Transverse colon (tissue), 4 donors: ENCODE measurements around the gene MKLN1. TPM values are rescaled to one million over a fixed set of nuclear protein-coding genes. Genes with fewer than 3 reads are reported as not detected.

Source experiments
- DNase-seq: peaks from one replicate; pipeline ENCODE4 v3.0.0-alpha.2; 2019
- H3K27ac ChIP-seq, 4 donors: fragments of 200-600 bp; sonication (generic); 2 replicates each; pipeline ENCODE4 v1.5.1; 2016 to 2018; ENCODE audit warnings: inconsistent platforms in 4 of 4
- H3K27me3 ChIP-seq: fragments of 200-600 bp; sonication (generic); 2 replicates; pipeline ENCODE4 v1.5.1; 2017; ENCODE audit warnings: inconsistent platforms
- H3K36me3 ChIP-seq, 4 donors: fragments of 200-600 bp; sonication (generic); 2 replicates each; pipeline ENCODE4 v1.5.1; 2017 to 2019; ENCODE audit warnings: inconsistent platforms in 4 of 4
- H3K4me1 ChIP-seq, 4 donors: fragments of 200-600 bp; sonication (generic); 2 replicates each; pipeline ENCODE4 v1.5.1; 2017 to 2020; ENCODE audit warnings: inconsistent platforms in 4 of 4
- H3K4me3 ChIP-seq, 4 donors: fragments of 200-600 bp; sonication (generic); 1 replicate in 1 of 4; 2 replicates in 3 of 4; pipeline versions ENCODE4 v1.5.1 to v1.6.1; 2017 to 2019; ENCODE audit warnings: inconsistent platforms in 4 of 4
- H3K9me3 ChIP-seq, 2 donors: fragments of 200-600 bp; sonication (generic); 2 replicates each; pipeline ENCODE4 v1.5.1; 2017 to 2019; ENCODE audit warnings: inconsistent platforms in 2 of 2
- EP300 ChIP-seq: sonication (generic); formaldehyde crosslinking; IDR thresholded peaks from one replicate; pipeline ENCODE4 v1.6.1; 2017; ENCODE audit warnings: antibody characterized with exemption, low read depth
- POLR2A ChIP-seq: fragments of 450-650 bp; IDR thresholded peaks from one replicate; pipeline ENCODE4 v1.6.1; 2016; ENCODE audit warnings: antibody characterized with exemption, mild to moderate bottlenecking, moderate library complexity
- POLR2AphosphoS5 ChIP-seq, 3 donors: sonication (generic); formaldehyde crosslinking; IDR thresholded peaks; one replicate each; pipeline ENCODE4 v1.6.1; 2016; ENCODE audit warnings: antibody characterized with exemption in 3 of 3
- WGBS, 2 donors: methylation state at CpG; one replicate each; pipeline ENCODE4 v1.1.5; 2018; ENCODE audit warnings: low coverage in 1 of 2; 5-methylcytosine and 5-hydroxymethylcytosine counted together
- in situ Hi-C, 4 donors: fragments of 200-750 bp; cut with MboI; loops; one replicate each; pipeline versions ENCODE4 v1.15.0 to v1.15.1; 2017; ENCODE audit warnings: low sequenced_read_pairs in 3 of 4, low pct_ligation_motif_present in 1 of 4, low pct_unique_long_range_greater_than_20kb in 1 of 4
- intact Hi-C: fragments of 100-400 bp; cut with DNase I; formaldehyde crosslinking; loops from one replicate; pipeline ENCODE4 v1.15.1; 2023; ENCODE audit warnings: low total_unique reads
- total RNA-seq, 4 donors: library from RNA; depleted of rRNA; stranded (reverse); fragments of >200 nt; gene quantifications; one replicate each; pipeline ENCODE4 v1.1.0, GENCODE V29; 2016
- TF ChIP-seq, protein P1 (sequence below), 5 experiments: fragments of 200-600 bp in 3 of 5; fragments of 450-650 bp in 2 of 5; sonication (generic) in 3 of 5; IDR thresholded peaks; 1 replicate in 2 of 5; 2 replicates in 3 of 5; pipeline ENCODE4 v1.5.1; 2016 to 2017; ENCODE audit warnings: antibody characterized with exemption in 5 of 5, inconsistent platforms in 3 of 5, mild to moderate bottlenecking in 2 of 5, moderate library complexity in 1 of 5

Gene MKLN1
- total RNA-seq, 4 donors from 2014 or later = 30.7 to 87.0 (median 48.6) TPM

- 48 to 59% methylated on average over 3 of the region's 3 CpGs for WGBS, 2 donors
- H3K4me1 ChIP-seq = peaks cover 0 to 4% (median 0%) of the 10 kb centered on the region in 4 donors
- no peaks in the 10 kb centered on the region for H3K9me3 ChIP-seq
- TF ChIP-seq POLR2A = no peak
- no peak for TF ChIP-seq POLR2AphosphoS5 (IDR thresholded peaks at IDR 0.05)
- TF ChIP-seq, protein P1, sequence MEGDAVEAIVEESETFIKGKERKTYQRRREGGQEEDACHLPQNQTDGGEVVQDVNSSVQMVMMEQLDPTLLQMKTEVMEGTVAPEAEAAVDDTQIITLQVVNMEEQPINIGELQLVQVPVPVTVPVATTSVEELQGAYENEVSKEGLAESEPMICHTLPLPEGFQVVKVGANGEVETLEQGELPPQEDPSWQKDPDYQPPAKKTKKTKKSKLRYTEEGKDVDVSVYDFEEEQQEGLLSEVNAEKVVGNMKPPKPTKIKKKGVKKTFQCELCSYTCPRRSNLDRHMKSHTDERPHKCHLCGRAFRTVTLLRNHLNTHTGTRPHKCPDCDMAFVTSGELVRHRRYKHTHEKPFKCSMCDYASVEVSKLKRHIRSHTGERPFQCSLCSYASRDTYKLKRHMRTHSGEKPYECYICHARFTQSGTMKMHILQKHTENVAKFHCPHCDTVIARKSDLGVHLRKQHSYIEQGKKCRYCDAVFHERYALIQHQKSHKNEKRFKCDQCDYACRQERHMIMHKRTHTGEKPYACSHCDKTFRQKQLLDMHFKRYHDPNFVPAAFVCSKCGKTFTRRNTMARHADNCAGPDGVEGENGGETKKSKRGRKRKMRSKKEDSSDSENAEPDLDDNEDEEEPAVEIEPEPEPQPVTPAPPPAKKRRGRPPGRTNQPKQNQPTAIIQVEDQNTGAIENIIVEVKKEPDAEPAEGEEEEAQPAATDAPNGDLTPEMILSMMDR (IDR thresholded peaks at IDR 0.05) = no peak
- H3K27me3 ChIP-seq = no peaks in the 10 kb centered on the region
- no peak overlapping the region for H3K27ac ChIP-seq
- H3K4me3 ChIP-seq = no peak overlapping the region
- in situ Hi-C loops = loop anchor here in 1 of 4 donors (25.0 kb wide), 1 partner anchor 569 kb away; no protein-coding TSS in a partner anchor
- peak; percentile 10 for DNase-seq
- intact Hi-C loops = no loop called here
- H3K36me3 ChIP-seq = peaks cover 0 to 14% (median 0%) of the 10 kb centered on the region in 4 donors
Measured at GRCh38 chr7:131431289-131431688, 103.6 kb downstream of the MKLN1 start.

- Histone ChIP-seq H3K4me1 (peaks cover 0 to 4% (median 0%) of the 10 kb centered on the region in 4 donors), H3K27ac (no peak overlapping the region), H3K27me3 (no peaks in the 10 kb centered on the region), H3K9me3 (no peaks in the 10 kb centered on the region), H3K4me3 (no peak overlapping the region), H3K36me3 (peaks cover 0 to 14% (median 0%) of the 10 kb centered on the region in 4 donors)
- 67 to 76% methylated on average over 3 of the region's 3 CpGs for WGBS, 2 donors
- in situ Hi-C loops (loop anchor here in 1 of 4 donors (25.0 kb wide), 1 partner anchor 569 kb away; no protein-coding TSS in a partner anchor), intact Hi-C loops (no loop called here)
- TF ChIP-seq EP300 = no peak
- no peak for DNase-seq
Measured at GRCh38 chr7:131431756-131432155, 104.1 kb downstream of the MKLN1 start.

- intact Hi-C loops (no loop called here), in situ Hi-C loops (loop anchor here in 1 of 4 donors (25.0 kb wide), 1 partner anchor 574 kb away; no protein-coding TSS in a partner anchor)
- H3K4me1 ChIP-seq = peaks cover 0 to 4% (median 0%) of the 10 kb centered on the region in 4 donors
- DNase-seq = no peak
- no peak overlapping the region for H3K27ac ChIP-seq
- TF ChIP-seq POLR2AphosphoS5 (IDR thresholded peaks at IDR 0.05) (no peak), POLR2A (no peak), EP300 (no peak)
- TF ChIP-seq, protein P1 (IDR thresholded peaks at IDR 0.05) = no peak
- no peaks in the 10 kb centered on the region for H3K9me3 ChIP-seq
- whole genome bisulfite sequencing, 2 donors = 67 to 76% methylated on average over 3 of the region's 3 CpGs
- H3K27me3 ChIP-seq = no peaks in the 10 kb centered on the region
- H3K36me3 ChIP-seq = peaks cover 0 to 18% (median 0%) of the 10 kb centered on the region in 4 donors
- no peak overlapping the region for H3K4me3 ChIP-seq
Measured at GRCh38 chr7:131436384-131436783, 108.7 kb downstream of the MKLN1 start.

GRCh38 chr7:131438969-131439368, 111.3 kb downstream of the MKLN1 start:
- no peak for TF ChIP-seq POLR2A
- TF ChIP-seq POLR2AphosphoS5 (IDR thresholded peaks at IDR 0.05) = no peak
- TF ChIP-seq, protein P1 (IDR thresholded peaks at IDR 0.05) = no peak
- no peak for TF ChIP-seq EP300
- H3K4me1 ChIP-seq = peaks cover 0 to 4% (median 0%) of the 10 kb centered on the region in 4 donors
- H3K9me3 ChIP-seq = no peaks in the 10 kb centered on the region
- H3K27ac ChIP-seq = no peak overlapping the region
- H3K4me3 ChIP-seq = no peak overlapping the region
- 93 to 96% methylated on average over 2 of the region's 2 CpGs for WGBS, 2 donors
- H3K27me3 ChIP-seq = no peaks in the 10 kb centered on the region
- H3K36me3 ChIP-seq = peaks cover 0 to 27% (median 0%) of the 10 kb centered on the region in 4 donors
- in situ Hi-C loops = loop anchor here in 1 of 4 donors (25.0 kb wide), 1 partner anchor 577 kb away; no protein-coding TSS in a partner anchor
- no peak for DNase-seq
- intact Hi-C loops = no loop called here

DNA sequence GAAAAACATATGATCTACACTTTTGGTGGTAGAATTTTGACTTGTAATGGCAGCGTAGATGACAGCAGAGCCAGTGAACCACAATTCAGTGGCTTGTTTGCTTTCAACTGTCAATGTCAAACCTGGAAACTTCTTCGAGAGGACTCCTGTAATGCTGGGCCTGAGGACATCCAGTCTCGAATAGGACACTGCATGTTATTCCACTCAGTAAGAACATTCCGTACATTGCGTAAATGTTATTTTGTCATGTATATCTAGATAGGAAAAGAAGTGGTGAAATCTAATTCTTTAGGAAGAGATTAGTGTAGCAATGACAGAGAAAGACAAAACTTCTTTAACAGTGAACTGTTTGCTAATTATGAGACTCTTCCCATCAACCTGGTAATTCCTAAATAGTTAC, 115.8 kb downstream of the MKLN1 start:
- Histone ChIP-seq H3K9me3 (no peaks in the 10 kb centered on the region), H3K4me1 (no peaks in the 10 kb centered on the region), H3K27me3 (no peaks in the 10 kb centered on the region), H3K36me3 (peaks cover 0 to 18% (median 0%) of the 10 kb centered on the region in 4 donors), H3K4me3 (no peak overlapping the region), H3K27ac (no peak overlapping the region)
- no peak for DNase-seq
- intact Hi-C loops = no loop called here
- in situ Hi-C loops = loop anchor here in 1 of 4 donors (25.0 kb wide), 1 partner anchor 581 kb away; no protein-coding TSS in a partner anchor
- 90 to 95% methylated on average over 4 to 5 of the region's 5 CpGs for WGBS, 2 donors
- TF ChIP-seq, protein P1 (IDR thresholded peaks at IDR 0.05) = no peak
- no peak for TF ChIP-seq EP300
- TF ChIP-seq POLR2A = no peak
- TF ChIP-seq POLR2AphosphoS5 (IDR thresholded peaks at IDR 0.05) = no peak
